Gastrocnemius medialis (tissue), 4 donors: ENCODE results near the gene ZNF611.
"Not testable (repeated sequence)": the region's sequence is repeated elsewhere in the genome, so short reads cannot be mapped to it uniquely, and the experiment has no call there.

ENCODE experiments used
- CTCF ChIP-seq, 5 experiments: fragments of 450-650 bp in 3 of 5; fragments of 200-600 bp in 2 of 5; sonication (generic) in 2 of 5; IDR thresholded peaks in 4 of 5; conservative IDR thresholded peaks in 1 of 5; 1 replicate in 4 of 5; 2 replicates in 1 of 5; pipeline ENCODE4 v1.5.1; 2016 to 2019; ENCODE audit warnings: antibody characterized with exemption in 5 of 5, mild to moderate bottlenecking in 3 of 5, moderate library complexity in 3 of 5
- POLR2A ChIP-seq, 2 donors: fragments of 450-650 bp; IDR thresholded peaks; one replicate each; pipeline ENCODE4 v1.6.1; 2017; ENCODE audit warnings: antibody characterized with exemption in 2 of 2, mild to moderate bottlenecking in 2 of 2, moderate library complexity in 2 of 2

GRCh38 chr19:52713051-52713450 lies 21.8 kb downstream of the ZNF611 start:
- TF ChIP-seq CTCF (IDR thresholded peaks at IDR 0.05 in 4 of 5, conservative IDR thresholded peaks at IDR 0.05 in 1 of 5); POLR2A (IDR thresholded peaks at IDR 0.05): not testable (repeated sequence)
